ENCODE results near the gene JMJD4.

The JMJD4 gene

DNA sequence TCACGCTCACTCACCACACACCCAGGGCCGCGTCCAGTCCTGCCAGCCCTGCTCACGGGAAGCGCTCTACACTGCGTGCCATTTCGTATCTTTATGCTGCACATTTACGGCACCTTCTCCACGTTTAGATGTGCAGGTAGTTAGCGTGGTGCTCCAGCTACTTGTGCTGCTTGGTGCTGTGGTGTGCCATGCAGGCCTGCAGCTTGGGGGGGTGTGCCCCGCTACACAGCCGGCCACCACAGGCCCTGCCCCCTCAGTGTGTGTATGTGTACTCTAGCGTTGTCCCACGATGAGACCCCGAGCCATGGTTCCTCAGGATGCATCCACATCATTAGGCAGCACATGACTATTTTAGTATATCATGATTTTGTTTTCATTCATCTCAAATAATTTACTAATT is 38.5 kb upstream of the JMJD4 start:
- Mint-ChIP-seq H3K4me3 (no peak overlapping the region), H3K27ac (no peak overlapping the region), H3K27me3 (no peaks in the 10 kb centered on the region), H3K9me3 (ENCODE audit: low read depth) (no peaks in the 10 kb centered on the region), H3K36me3 (peaks cover 10% of the 10 kb centered on the region), H3K4me1 (ENCODE audit: low read depth) (peaks cover 34% of the 10 kb centered on the region)

DNA sequence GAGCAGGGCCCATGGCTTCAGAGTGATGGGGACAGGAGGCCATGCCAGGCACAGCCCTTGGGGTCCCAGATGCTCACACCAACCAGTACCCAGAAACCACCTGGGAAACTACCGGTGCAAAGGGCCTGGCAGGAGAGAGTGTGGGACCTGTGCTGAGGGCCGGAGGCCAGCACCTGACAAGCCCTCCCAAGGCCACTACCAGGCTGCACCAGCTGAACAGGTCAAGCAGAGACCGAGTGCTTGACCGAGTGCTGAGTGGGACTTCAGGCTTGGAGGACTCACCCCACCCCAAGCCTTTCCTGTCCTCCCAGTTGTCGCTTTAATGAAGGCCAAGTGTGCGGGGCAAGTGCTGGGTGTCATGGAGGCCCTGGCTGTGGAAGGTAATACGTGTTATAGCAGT is 36.7 kb upstream of the JMJD4 start:
- H3K36me3 Mint-ChIP-seq = peaks cover 10% of the 10 kb centered on the region
- no peak overlapping the region for H3K27ac Mint-ChIP-seq
- no peak overlapping the region for H3K4me3 Mint-ChIP-seq
- no peaks in the 10 kb centered on the region for H3K9me3 Mint-ChIP-seq (ENCODE audit: low read depth)
- peaks cover 52% of the 10 kb centered on the region for H3K4me1 Mint-ChIP-seq (ENCODE audit: low read depth)
- no peaks in the 10 kb centered on the region for H3K27me3 Mint-ChIP-seq

DNA sequence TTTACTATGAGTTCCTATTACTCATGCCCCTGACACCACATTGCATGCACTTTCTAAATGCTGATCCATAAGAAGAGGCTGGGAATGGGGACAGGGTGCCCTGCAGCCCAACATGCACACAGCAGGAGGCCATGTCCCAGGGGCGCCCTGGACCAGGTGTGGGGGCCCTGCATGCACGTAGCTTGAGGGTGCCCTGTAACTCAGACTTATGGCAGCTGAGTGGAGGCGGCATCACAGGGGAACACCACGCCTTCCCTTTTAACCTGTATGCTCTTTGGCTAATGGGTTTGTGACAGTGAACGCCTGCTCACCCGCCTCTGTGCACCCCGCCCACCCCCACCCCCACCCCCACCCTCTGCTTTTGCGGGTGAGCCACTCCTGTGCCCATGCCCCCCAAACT is 36.2 kb upstream of the JMJD4 start:
- Mint-ChIP-seq H3K9me3 (ENCODE audit: low read depth) (no peaks in the 10 kb centered on the region), H3K4me1 (ENCODE audit: low read depth) (peaks cover 56% of the 10 kb centered on the region), H3K4me3 (no peak overlapping the region), H3K27ac (no peak overlapping the region), H3K36me3 (peaks cover 10% of the 10 kb centered on the region), H3K27me3 (no peaks in the 10 kb centered on the region)

DNA sequence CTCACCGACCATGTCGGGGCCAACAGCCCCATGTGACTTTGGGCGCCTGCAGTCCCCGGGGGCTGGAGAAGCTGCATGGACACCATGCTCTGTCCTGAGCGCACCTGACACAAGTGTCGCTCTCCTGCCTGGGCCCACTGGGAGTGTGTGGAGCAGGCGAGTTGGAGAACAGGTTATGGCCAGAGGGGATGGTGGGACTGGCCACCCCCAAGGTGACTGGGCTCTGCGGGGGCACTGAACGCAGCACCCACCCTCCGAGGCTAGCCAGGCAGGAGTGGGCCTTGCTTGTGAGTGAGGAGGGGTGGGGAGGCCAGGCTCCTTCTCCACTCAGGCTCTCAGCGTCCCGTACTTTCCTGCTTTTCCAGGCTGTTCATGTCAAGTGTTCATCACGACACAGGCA is 35.7 kb upstream of the JMJD4 start:
- Mint-ChIP-seq H3K4me3 (no peak overlapping the region), H3K9me3 (ENCODE audit: low read depth) (no peaks in the 10 kb centered on the region), H3K4me1 (ENCODE audit: low read depth) (peaks cover 61% of the 10 kb centered on the region), H3K27ac (no peak overlapping the region), H3K27me3 (no peaks in the 10 kb centered on the region), H3K36me3 (peaks cover 10% of the 10 kb centered on the region)

DNA sequence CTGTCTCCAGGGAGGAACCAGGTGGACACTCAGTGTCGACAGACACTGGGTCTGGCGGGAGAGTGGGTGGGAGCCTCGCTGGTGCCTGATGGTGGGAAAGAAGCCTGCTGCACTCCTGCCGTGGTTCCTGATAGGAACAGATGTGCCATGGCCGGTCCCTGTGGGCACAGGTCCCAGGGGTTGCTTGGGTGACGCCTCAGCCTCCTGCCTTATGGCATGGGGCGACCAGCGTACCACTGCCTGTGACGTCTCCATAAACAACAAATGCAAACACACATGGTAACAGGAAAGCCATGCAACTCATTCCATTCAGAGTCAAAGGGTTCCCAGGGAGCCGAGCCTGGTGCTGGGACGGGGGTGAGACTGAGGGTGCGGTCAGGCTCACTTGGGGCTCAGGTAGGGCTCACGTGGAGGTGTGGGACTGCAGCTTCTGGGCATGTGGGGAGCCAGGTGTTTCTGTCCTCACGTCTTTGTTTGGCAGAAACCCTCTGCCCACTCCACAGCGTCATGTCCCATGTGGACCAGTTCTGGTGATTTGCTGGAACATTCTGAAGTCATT is 34.9 kb upstream of the JMJD4 start:
- no peak overlapping the region for H3K4me3 Mint-ChIP-seq
- H3K27me3 Mint-ChIP-seq = no peaks in the 10 kb centered on the region
- peaks cover 67% of the 10 kb centered on the region for H3K4me1 Mint-ChIP-seq (ENCODE audit: low read depth)
- H3K27ac Mint-ChIP-seq = no peak overlapping the region
- no peaks in the 10 kb centered on the region for H3K9me3 Mint-ChIP-seq (ENCODE audit: low read depth)
- H3K36me3 Mint-ChIP-seq = peaks cover 10% of the 10 kb centered on the region

DNA sequence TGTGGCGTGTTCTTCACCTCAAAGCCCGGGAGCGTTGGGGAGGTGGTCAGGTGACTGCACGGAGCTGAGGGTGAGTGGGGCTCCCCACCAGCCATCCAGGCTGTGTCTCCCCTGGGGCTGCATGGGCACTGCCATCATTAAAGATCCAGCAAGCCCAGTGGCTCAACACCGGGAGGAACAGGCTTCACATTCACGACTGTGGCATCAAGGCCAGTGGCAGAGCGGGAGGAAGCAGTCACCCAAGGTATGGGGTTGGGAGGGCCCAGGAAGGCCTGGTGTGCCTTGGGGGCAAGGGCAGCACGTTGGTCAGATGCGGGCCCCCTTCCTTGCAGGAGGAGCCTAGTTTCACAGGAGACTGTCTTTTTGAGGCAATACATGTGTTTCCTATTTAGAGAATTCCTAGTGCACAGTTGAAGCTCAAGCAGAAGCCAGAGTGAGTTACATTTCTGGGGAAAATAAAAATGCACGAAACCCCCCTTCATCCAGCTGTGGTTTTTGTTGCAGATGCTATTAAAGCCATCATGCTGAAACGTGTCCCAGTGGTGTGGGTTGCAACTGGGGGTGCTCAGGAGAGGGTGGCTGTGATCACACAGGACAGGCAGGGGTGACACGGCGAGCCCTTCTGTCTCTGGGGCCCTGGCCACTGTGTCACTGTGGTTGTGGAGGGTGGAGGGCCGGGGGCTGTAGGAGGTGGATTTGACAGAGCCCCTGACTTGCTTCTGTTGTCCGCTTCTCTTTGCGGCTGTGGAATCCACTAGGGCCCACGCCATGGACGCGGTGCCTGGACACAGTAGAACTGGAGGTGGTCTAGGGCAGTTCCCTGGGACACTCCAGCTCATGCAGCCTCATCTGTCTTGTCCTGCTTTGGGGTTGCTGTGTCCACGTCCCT is 34.2 kb upstream of the JMJD4 start:
- no peak overlapping the region for H3K4me3 Mint-ChIP-seq
- peaks cover 10% of the 10 kb centered on the region for H3K36me3 Mint-ChIP-seq
- no peak overlapping the region for H3K27ac Mint-ChIP-seq
- H3K9me3 Mint-ChIP-seq (ENCODE audit: low read depth) = no peaks in the 10 kb centered on the region
- H3K4me1 Mint-ChIP-seq (ENCODE audit: low read depth) = peaks cover 68% of the 10 kb centered on the region
- no peaks in the 10 kb centered on the region for H3K27me3 Mint-ChIP-seq

DNA sequence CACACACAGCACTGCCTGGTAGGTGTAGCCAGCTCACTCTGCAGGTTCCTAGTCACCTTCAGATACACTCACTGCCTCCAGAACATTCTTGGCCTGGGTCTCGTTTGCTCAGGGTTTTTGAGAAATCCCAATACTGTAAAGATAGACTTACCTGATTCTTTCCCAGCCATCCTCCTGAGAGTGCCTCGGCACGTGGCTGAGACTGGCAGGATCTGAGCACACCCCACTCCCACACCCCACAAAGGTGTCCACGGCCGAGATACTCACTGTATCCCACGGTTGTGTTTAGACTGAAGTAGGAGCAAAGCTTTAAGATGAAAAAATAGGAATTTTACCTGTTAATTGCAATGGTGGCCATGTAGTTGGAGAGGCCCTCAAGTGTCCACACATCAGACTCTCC is 33.5 kb upstream of the JMJD4 start:
- Mint-ChIP-seq H3K36me3 (peaks cover 12% of the 10 kb centered on the region), H3K4me3 (no peak overlapping the region), H3K9me3 (ENCODE audit: low read depth) (no peaks in the 10 kb centered on the region), H3K4me1 (ENCODE audit: low read depth) (peaks cover 68% of the 10 kb centered on the region), H3K27me3 (no peaks in the 10 kb centered on the region), H3K27ac (no peak overlapping the region)

DNA sequence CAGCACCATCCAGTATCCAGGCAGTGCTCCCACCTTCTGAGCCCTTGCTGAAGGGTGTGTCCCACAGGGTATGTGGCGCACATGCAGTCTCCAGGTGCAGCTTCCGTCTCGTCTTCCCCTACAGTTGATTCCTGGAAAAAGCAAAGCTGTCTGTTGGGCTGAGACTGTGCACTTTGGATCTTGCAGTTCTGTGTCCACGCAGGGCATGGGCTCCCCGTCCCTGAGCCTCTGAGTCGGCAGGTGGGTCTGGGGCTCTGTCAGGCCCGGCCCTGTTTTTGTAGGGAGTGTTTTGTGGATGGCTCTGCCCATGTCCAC is 33.0 kb upstream of the JMJD4 start:
- Mint-ChIP-seq H3K9me3 (ENCODE audit: low read depth) (no peaks in the 10 kb centered on the region), H3K36me3 (peaks cover 12% of the 10 kb centered on the region), H3K4me1 (ENCODE audit: low read depth) (peaks cover 66% of the 10 kb centered on the region), H3K27me3 (no peaks in the 10 kb centered on the region), H3K4me3 (no peak overlapping the region), H3K27ac (no peak overlapping the region)

DNA sequence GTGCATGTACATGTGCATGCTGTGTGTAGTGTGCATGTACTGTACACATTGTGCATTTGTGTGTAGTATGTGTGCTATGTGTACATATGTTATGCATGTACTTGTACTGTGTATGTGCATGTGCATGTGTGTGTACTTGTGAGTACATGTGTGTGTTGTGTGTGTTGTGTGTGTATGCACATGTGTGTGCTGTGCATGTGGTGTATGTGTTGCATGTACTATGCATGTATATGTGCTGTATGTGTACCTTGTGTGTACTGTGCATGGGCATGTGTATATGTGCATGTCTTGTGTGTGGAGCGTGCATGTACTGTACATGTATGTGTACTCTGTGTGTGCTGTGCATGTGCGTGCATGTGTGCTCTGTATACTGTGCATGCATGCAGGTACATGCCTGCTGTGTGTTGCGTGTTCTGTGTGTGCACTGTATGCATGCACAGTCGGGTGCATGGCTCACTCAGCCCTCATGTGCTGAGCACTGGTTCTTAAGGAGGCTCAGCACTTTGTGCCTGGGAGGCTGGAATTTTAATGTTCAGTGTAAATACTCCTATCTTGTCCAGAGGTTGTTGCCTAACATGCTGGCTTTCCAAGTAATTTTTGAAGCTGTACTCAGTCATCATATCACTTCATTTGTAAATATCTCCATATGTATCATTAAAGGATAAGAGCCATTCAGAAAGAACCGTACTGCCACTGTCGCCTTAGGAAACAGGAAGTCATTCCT is 32.5 kb upstream of the JMJD4 start:
- no peaks in the 10 kb centered on the region for H3K9me3 Mint-ChIP-seq (ENCODE audit: low read depth)
- H3K27me3 Mint-ChIP-seq = no peaks in the 10 kb centered on the region
- peaks cover 12% of the 10 kb centered on the region for H3K36me3 Mint-ChIP-seq
- H3K4me3 Mint-ChIP-seq = peak overlapping the region; percentile 71
- no peak overlapping the region for H3K27ac Mint-ChIP-seq
- H3K4me1 Mint-ChIP-seq (ENCODE audit: low read depth) = peaks cover 67% of the 10 kb centered on the region

DNA sequence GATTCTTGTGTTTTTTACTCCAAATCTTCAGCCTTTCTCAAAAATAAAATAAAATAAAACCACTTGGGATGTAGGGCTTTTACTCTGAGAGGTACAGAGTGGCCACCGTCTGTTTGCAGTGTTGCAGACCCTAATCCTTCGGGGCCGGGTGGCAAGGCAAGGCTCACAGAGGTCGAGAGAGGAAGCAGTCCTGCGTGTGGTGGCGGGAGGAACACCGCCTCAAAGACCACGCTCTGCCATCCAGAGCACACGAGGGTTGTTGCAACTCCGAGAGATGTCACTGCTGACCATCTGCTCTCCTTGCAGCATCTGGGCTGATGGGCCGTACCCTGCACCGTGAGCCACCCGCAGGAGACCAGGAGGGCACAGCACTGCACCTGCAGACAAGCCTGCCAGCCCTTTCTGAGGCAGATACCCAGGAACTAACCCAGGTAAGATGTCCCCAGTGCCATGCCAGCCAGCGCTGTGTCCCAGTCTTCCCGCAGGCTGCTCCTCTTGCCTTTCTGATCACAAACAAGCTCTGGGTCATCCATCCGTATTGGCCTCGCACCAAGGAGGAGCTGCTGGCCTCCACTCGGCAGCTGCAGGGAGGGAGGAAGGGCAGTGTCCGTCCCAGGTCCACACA is 31.7 kb upstream of the JMJD4 start:
- H3K4me3 Mint-ChIP-seq = peak overlapping the region; percentile 71
- H3K9me3 Mint-ChIP-seq (ENCODE audit: low read depth) = no peaks in the 10 kb centered on the region
- H3K4me1 Mint-ChIP-seq (ENCODE audit: low read depth) = peaks cover 68% of the 10 kb centered on the region
- H3K27me3 Mint-ChIP-seq = no peaks in the 10 kb centered on the region
- peaks cover 9% of the 10 kb centered on the region for H3K36me3 Mint-ChIP-seq
- peak overlapping the region; percentile 35 for H3K27ac Mint-ChIP-seq

DNA sequence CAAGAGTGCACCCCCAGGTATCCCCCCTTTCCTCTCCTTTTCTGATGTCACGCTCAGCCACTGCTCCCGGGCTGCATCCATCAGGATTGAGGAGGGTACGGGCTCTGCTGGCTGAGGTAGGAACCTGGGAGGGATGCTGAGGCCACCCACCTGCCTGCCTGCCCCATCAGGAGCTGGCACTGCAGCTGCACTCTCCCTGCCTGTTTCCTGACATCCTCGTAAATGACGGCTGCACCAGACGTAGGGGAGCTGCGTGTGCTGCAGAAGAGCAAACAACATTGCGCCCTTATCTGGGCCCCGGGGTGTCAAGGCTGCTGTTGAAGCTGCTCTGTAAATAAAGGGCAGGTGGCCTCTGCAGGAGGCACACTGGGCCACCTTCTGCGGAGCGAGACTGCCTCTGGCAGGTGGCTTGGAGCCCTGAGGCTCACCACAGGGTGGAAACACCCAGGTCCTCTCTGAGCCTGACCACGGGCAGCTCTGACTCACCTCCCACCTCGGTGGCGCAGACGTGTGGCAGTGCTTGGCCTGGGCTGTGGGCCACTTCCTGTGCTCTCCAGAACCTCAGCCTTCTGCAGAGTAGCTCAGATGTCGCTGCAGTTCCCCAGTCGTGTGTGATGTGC is 31.0 kb upstream of the JMJD4 start:
- no peaks in the 10 kb centered on the region for H3K9me3 Mint-ChIP-seq (ENCODE audit: low read depth)
- peaks cover 9% of the 10 kb centered on the region for H3K36me3 Mint-ChIP-seq
- H3K27ac Mint-ChIP-seq = peak overlapping the region; percentile 61
- H3K4me3 Mint-ChIP-seq = peak overlapping the region; percentile 71
- peaks cover 74% of the 10 kb centered on the region for H3K4me1 Mint-ChIP-seq (ENCODE audit: low read depth)
- no peaks in the 10 kb centered on the region for H3K27me3 Mint-ChIP-seq

DNA sequence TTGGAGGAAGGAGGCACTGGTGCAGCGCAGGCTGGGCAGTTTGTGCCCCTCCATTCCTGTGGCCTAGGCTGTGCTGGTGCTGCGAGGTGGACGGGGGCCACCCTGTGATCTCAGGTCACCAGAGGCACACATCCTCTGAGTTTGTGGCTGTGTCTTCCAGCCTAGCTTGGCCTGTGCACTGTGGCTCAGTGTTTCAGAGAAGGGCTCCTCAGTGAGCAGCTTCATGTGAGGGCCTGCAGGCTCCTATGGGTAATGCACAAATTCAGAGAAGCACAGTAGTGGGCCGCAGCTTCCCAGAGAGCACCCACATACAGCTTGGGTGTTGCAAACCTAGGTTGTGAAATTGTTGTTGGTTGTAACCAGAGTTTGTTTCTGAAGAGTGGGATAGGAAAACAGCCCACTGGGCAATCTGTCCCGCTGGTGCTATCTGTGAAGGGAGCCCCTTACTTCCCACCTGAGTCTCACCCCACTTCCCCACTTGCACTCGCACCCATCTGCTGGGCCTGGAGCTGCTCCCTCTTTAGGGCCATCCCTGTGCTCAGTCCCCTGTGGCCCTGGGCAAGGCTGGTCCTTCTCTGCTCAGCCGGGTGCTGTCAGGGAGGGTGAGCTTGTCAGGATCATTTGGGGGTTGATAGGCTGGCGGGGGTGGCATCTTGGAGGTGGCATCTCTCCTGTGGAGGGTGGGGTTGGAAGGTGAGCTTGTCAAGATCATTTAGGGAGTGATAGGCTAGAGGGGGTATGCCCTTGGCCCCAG is 30.3 kb upstream of the JMJD4 start:
- Mint-ChIP-seq H3K27me3 (no peaks in the 10 kb centered on the region), H3K4me1 (ENCODE audit: low read depth) (peaks cover 77% of the 10 kb centered on the region), H3K9me3 (ENCODE audit: low read depth) (no peaks in the 10 kb centered on the region), H3K27ac (no peak overlapping the region), H3K36me3 (peaks cover 9% of the 10 kb centered on the region), H3K4me3 (peak overlapping the region; percentile 71)

DNA sequence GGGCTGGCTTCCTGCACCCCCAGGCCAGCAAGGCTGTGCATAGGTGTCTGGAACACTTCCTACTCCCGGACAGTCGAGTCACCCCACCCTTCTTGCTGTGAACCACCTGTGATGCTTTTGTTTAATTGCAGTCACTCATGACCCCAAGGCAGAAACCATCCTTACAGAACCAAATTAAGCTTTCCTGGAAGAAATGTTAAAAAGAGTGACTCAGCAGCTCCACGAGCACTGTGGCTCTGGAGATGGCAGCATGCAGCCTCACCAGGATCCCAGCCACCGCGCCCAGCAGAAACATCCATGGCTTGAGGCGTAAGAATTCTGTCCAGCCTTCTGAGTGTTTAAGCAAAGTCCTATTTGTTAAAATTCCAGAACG is 28.9 kb upstream of the JMJD4 start:
- Mint-ChIP-seq H3K4me1 (ENCODE audit: low read depth) (peaks cover 77% of the 10 kb centered on the region), H3K27me3 (no peaks in the 10 kb centered on the region), H3K9me3 (ENCODE audit: low read depth) (no peaks in the 10 kb centered on the region), H3K27ac (no peak overlapping the region), H3K4me3 (no peak overlapping the region), H3K36me3 (peaks cover 8% of the 10 kb centered on the region)

DNA sequence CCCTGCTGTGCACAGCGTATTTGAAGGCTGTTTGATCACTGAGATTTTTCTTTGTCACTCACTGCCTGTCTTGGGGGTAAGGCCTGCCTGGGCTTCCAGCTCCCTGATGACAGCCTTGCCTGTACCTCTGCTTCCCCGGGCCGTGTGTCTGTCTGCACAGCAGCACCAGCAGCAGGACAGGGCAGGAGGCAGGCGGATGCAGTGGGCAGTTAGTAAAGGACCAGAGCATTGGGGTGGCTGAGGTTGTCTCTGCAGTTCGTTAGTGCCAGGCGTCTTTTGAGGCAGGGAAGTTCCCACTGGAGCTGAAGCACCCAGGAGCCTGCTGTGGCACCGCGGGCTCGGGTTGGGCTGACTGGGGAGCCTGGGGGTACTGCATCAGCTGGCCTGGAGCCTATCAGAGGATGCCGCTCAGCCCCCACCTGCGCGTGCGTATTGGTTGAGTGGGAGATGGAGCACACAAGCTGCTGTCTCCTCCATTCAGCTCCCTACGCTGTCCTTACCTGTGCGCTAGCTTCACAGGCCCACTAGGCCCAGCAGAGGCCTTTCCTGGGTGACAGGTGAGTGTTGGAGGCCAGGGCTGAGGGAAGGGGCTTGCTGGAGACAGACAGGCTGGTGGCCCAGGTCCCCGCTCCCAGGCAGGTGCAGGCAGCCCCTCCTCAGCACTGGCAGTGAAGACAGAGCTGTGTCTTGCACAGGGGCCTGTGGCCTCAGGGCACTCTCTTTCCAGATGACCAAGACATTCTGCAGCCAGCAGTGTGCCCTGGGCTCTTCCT is 28.3 kb upstream of the JMJD4 start:
- Mint-ChIP-seq H3K36me3 (peaks cover 4% of the 10 kb centered on the region), H3K9me3 (ENCODE audit: low read depth) (no peaks in the 10 kb centered on the region), H3K4me1 (ENCODE audit: low read depth) (peaks cover 77% of the 10 kb centered on the region), H3K4me3 (no peak overlapping the region), H3K27me3 (no peaks in the 10 kb centered on the region), H3K27ac (no peak overlapping the region)
